Fibroblast of skin of left quadriceps (primary cell): Measurements from ENCODE around the gene AFAP1L2.

Source experiments
- DNase-seq, 2 experiments: peaks; one replicate each; pipeline ENCODE4 v3.0.0-alpha.2; 2013; ENCODE audit warnings: low read depth in 2 of 2

AFAP1L2 gene

DNA sequence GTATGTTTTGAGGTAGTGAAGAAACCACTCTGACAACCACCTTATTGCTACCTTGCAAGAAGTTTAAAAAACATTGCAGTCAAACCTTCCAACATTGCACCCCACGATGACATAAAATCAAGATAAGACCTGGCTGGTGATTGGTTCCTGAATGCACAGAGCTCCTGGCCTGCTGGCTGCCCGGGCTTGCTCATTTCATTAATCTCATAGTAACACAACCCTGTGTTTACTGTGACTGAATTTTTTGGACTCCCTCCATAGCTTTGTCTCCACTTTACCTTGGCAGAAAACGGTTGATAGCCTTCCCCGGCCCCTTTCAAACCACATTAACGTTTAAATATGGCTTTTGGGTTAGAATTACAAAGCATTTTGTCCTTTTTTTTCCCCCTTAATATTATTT is 137.8 kb downstream of the AFAP1L2 start:
- no peak for DNase-seq

DNA sequence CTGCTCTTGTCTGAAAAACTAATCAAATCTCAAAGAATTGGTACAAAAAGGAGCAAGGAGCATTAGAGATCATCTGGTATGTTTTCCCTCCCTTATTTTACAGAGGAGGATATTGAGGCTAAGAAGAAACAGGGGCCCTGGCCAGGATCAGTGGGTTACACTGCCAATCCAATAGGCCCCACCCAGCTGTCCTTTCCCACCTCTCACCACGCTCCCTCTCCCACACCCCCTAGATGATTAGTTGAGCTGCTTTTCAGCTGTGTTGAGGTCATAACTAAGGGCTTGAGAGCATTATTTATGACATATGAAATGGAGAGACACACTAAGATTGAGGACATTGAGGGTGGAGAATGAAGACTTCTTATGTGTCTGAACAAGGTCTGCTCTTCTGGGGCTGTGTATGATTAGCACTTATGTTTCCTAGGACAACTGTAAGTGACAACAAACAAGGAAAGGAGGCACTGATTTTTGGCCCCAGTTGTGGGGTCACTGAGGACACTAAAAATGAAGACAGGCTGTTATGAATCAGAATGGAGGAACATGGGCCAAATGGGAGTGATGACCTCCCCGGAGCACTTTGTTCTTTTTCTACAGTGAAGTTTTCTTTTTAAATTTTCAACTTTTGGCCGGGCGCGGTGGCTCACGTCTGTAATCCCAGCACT is 138.8 kb downstream of the AFAP1L2 start:
- no peak for DNase-seq

DNA sequence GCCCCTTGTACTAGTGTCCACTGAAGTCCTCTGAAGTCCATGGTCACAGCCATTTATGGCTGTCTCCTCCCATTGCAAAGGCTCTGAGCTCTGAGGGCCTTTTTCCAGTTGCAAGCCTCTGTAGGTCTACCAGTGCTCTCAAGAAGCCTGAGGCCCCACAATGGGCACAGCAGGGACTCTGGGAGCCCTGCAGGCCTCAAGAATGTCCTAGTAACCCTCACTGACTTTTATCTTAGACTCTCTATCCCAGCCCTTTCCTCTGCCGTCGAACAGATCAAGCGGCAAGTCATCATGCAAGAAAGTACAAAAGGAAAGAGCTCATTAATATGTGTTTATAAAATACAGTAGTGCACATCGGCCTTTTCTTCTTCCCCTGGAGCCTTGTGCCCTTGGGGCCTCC is 141.8 kb downstream of the AFAP1L2 start:
- no peak for DNase-seq

DNA sequence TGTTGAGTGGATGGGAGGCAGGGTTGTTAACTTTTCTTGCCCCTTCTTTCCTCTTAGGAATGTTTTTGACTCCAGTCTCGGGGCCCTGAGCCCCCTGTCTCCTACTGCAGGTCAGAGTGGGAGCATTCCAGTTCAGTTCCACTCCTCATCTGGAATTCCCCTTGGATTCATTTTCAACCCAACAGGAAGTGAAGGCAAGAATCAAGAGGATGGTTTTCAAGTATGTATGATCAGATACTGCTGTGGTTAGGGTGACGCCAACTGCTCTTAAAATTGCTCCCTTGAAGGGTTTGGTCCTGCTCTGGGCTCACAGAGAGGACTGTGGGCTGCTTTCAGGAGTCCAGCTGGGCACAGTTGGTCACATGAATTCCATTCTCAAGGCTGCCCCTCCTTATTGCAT is 143.2 kb downstream of the AFAP1L2 start:
- peak; percentile 3 to 7 for DNase-seq

DNA sequence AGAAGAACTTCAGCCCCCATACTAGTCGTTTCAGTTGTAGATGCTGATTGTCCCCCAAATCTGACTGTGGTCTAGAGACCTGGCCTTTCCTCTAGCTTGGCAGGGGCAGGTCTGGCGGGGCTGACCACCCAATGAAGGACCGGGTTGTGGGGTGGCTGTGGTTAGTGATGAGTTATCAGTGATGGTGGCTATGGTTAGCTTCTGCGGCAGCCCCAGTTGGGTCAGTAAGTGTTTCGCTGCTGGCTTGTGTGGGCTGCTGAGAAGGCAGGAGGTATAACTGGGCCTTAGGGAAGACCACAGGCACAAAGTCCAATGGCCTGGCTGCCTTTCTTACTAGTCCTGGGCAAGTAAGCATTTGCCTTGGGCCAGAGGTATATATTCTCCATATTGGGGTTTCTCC is 143.9 kb downstream of the AFAP1L2 start:
- no peak for DNase-seq

DNA sequence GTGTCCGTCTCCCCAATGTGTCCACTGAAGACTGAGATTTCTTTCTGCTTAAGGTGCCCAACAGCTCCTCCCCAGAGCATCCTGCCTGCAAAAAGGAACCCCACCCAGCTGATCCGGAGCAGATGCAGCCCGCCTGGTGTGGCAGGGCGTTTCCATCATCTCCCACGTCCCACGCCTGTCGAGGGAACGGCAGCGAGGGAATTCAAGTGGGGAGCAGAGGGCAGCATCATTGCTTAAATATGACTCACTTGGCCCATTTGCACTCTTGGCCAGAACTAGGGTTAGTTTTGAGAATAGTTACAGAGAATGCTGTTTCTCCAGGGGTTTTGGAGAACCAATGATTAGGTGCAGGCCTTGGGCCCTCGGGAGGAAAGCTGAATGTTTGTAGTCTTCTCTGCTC is 144.5 kb downstream of the AFAP1L2 start:
- no peak for DNase-seq

DNA sequence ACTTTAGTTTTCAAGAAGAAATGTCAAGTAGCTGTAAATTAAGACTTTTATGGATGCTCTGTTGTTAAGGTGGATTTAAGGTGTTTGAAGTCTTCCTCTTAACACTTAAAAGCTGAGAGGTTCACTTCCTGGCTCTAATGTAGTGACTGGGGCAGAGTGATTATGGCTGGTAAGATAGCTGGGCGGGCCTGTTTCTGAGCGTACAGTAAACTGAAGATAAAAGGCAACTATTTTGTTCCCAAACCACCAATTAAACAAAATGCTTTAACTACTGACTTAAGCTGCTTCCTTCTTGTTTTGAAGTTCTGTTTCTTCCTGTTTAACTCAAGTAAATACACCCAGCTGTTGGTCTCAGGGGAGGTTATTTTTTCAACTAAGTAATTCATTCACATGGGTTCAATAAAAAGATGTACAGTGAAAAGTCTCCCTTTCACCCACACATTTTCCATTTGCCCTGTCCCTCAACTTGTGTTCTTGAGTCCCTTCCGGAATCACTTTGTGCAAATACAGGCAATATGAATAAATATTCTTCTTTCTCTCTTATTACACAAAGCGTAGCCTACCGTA is 145.9 kb downstream of the AFAP1L2 start:
- no peak for DNase-seq

DNA sequence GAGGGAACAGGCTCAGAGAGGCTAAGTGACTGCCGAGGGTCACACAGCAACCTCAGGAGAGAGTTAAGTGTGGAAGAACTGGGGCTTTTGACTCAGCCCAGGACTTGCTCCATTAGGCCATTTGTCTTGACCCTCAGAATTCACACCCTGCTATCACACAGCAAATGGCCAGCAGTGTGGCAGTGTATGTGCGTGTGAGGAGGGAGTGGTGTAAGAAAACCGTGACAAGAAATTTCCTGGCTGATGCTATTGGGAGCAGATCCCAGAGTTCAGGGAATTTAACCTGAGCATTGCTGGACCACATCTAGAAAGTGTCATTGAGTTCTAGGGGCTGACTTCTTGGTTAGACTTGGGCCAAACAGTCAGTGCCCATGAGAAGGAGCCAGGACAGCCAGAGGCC is 146.8 kb downstream of the AFAP1L2 start:
- DNase-seq = no peak

DNA sequence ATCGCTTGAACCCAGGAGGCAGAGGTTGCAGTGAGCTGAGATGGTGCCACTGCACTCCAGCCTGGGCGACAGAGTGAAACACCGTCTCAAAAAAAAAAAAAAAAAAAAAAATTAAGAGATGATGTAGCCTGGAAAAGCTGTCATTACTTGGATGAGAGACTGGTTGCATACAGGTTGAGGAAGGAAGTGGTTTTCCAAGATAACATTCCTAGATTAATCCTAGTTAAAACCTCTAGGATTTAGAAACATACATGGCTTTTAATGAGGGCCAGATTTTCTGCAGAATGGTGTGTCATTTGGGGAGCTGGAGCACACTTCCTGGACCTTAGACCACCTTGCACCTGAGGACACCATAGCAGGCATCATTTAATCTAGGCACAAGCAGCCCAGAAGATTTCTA is 147.5 kb downstream of the AFAP1L2 start:
- peak; percentile 6 to 13 for DNase-seq

DNA sequence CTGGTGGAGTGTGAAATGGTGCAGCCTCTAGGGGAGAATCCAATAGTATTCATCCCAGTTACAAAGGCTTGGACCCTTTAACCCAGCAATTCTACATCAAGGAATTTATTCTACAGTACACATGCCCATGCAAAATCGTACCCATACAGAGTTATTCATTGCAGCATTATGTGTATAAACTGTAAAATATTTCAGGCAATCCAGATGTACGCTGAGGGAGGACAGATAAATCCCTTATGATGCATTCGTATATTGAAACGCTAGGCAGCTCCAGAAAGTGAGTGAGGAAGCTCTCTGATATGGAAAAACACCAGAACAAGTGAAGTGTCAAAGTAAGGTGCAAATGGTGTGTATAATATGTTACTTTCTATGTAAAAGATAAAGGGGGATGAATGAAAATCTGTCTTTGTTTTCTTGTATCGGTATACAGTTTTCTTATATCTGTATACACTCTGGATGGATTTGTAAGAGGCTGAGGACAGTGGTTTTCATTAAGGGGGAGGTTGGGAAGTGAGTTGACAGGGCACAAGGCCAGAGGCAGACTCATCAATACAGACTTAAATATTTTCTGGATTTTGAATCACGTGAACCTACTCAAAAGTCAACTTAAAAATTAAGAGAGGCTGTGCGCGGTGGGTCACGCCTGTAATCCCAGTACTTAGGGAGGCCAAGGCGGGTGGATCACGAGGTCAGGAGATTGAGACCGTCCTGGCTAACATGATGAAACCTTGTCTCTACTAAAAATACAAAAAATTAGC is 148.1 kb downstream of the AFAP1L2 start:
- DNase-seq = no peak

DNA sequence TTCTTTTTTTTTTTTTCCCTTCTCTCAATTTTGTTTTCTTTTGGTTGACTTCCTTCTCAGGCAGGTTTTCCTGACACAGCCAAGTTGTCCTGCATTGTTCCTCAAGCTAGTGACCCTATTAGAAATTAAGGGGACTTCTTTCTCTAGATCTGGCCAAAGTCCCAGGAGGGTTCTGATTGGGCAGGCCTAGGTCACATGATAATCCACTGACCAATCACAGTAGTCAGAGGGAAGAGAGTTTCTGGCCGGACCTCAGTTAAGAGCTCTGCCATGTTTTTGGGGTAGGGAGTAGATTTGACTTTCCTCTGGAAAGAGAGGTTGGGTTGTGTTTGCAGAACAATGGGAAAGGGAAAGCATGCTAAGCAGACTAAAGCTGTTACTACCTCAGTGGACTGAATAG is 149.1 kb downstream of the AFAP1L2 start:
- DNase-seq = no peak

DNA sequence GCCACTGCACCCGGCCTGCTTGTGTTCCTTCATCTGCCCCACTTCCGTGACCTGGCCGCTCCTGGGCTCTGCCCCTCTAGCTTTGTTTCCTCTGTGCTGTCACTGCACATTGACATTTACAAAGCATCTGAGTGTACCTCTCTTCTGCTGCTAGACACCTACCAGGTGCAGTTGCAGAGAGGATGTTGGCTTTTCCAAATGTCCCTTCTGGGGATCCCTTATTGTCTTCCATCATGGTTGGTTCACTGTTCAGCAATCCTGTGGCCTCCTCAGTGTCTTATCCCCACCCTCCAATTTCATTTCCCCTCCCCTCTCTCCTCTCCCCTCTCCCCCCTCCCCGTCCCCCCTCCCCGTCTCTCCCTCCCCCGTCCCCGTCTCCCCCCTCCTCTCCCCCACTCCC is 151.4 kb downstream of the AFAP1L2 start:
- no peak for DNase-seq

DNA sequence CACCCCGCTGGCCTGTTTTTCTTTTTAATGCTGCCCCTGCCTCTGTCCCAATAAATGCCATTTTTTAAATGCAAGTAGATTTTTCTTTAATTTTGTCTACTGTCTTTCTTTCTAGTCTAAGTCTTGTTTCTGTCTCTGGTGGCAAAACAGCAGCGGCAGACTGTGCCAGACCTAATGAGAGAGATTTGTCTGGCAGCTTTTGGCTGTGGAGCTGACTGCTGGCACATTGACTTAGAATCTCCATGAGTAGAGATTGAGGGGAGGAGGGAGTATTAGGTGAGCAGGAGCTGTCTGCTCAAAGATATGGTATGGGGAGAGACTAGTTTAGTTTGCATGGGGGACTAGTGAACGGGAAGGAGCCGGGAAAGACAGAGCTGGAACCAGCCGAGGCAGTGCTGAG is 152.2 kb downstream of the AFAP1L2 start:
- no peak for DNase-seq

DNA sequence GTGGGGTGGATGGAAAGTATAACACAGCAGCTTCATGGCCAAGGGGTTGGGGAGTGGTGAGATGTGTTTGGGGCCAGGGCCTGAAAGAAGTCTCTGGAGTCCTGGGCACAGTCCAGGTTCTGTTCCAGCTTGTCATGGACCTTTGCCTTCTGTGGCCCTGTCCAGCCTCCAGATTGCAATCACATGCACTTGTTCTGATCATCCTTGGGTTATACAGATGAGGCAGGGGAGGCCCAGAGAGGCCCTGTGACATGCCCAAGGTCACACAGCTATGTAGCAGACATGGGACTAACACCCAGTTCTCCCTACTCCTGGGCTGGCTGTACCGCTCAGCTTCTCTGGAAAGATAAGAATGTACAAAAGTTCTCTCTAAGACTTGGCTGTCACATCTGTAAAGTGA is 153.6 kb downstream of the AFAP1L2 start:
- DNase-seq = no peak

DNA sequence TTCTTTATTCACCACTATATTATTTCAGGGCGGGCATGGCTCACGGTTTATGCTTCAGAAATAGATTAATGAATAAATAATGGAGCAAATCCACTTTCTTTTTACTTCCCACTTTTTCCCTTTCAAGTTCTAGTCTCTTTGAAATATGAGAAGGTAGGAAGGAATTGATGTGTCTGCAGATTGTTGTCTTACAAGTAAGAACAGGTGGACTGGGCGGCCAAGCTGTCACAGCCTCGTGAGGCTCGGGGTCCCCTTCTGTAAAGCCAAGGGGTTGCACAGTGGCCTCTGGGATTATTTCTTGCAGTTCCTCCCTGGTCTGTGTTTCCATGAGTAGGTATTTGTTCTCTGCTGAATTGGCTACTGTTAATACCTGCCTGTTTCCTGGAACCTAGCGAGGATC is 154.1 kb downstream of the AFAP1L2 start:
- no peak for DNase-seq

DNA sequence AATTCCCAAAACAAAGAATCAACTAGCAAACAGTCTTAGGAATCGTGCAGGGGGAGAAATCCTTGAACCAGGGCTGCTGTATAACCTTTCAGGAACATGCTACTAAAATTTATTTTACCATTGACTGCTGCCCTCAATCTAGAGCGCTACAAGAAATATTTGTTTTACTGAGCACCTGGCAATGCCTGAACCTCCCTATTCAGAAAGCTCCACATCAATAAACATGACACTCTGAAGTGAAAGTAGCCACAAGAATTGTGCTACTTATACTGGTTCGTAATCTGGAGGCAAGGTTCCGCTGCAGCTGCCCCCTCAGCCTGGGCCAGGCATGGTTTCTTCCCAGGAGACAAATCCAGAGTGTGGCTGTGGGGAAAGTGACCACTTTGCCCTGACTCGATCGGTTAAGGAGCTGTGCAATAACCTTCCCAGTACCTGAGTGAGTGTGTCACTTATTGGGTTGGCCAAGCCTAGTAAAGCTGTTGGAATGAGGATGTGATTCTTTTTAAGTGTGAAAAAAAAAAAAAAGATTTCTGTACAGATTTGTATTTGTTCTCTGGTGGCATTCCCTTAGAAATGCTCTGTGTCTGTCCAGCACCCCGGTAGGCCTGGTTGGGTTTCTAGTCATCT is 157.5 kb downstream of the AFAP1L2 start:
- no peak for DNase-seq

DNA sequence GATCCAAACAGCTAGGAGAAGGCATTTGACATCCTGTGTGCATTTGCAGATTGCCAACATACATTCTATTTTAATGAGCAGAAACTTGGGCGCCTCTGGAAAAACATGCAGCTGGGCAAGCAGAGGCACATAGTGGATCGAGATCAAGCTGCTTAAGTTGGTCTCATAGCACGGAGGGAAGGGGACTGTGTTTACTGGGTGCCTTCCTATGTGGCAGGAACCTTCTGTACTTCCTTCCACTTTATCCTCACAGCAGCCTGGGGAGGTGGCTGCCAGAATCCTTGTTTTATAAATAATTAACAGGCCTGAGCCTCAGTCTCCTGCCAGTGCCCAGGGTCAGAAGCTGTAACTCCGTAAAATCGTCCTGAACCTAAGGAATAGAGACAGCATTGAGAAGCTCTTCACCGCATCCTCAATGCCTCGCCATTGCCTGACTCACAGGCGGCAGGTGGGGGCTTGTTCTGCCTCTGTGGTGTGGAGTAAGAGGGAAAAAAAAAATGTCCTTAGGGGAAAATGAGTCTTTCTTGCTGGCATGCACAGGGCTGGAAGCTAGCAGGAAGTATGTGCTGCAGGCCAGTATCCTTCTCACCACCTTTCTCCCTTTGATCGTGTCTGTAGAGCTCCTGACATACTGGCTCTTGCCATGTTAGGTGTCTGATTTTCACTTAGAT is 159.0 kb downstream of the AFAP1L2 start:
- no peak for DNase-seq
